GM03348 (cell line): Measurements from ENCODE around the gene SH3RF3.

ENCODE experiments used
- DNase-seq: peaks from one replicate; pipeline ENCODE4 v3.0.0; 2012; ENCODE audit warnings: low spot score

Gene SH3RF3

DNA sequence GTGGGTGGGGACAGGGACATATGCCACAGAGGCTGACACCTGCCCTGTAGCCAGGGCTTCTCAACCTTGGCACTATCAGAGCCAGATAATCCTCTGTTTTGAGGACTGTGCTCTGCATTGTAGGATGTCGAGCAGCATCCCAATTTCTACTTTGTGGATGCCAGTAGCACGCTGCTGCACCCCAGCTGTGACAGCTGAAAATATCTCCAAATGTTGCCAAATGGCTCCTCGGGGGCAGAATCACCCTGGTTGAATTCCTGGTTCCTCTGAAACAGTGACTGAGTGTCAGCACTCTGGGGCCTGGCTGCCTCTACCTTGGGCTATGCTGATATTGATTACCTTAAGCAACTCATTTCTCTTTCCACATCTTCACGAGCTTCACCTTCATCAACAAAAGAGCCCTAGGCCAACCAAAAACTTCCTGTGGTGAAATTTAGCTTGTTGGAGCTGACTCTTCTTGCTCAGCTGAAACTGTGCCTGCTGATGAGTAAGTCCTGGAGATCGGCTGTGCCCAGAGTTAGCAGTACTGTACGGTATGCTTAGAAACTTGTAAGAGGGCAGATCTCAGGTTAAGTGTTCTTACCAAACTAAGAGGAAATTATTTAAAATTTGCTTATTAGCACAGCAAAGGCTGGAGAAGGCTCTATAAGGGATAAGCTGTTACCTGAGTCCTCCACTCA is 346.7 kb downstream of the SH3RF3 start:
- DNase-seq: peak; percentile 75

DNA sequence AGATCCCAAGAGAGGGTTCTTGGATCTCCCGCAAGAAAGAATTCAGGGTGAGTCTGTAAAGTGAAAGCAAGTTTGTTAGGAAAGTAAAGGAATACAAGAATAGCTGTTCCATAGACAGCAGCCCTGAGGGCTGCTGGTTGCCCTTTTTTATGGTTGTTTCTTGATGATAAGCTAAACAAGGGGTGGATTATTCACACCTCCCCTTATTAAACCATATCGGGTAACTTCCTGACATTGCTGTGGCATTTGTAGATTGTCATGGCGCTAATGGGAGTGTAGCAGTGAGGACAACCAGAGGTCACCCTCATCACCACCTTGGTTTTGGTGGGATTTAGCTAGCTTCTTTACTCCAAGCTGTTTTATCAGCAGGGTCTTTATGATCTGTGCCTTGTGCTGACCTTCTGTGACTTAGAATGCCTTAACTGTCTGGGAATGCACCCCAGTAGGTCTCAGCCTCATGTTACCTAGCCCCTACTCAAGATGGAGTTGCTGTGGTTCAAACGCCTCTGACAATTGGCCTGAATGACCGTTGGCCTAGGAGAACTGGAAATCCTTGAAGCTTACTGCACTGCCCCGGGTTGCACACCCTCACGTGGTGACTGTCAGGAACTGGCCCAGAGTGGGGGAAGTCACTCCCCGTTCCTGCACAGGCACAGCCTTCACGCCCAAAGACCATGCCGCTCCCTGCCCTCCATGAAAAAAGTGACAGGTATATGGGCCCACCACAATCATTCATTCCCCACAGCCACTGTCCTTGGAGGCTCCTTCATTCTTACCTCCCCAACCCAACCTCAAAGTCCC is 347.8 kb downstream of the SH3RF3 start:
- no peak for DNase-seq

DNA sequence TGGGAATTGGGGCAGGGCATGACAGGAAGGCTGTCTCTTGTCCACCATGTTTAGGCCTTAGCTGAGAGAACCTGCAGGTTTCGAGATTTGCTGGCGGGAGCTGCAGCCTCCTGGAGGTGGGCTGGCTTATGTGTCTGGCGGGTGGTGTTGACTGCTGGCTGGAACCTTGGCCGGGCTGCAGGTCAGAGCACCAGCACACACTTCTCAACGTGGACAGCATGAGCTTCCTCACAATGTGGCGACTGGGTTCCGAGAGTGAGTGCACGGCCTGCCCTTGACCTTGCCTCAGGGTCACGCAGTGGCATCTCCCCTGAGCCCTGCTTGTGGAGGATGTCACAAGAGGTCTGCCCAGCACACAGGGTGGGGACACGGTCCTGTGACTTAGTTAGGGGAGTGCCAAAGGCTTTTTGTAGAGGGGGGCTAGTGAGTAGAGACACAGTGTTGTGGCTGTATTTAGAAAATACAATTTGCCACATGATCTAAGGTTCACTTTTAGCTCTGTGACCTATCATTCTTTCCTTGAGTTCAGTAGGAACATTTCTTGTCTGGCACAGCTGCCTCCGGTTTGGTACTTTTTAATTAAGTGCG is 350.0 kb downstream of the SH3RF3 start:
- DNase-seq: no peak

DNA sequence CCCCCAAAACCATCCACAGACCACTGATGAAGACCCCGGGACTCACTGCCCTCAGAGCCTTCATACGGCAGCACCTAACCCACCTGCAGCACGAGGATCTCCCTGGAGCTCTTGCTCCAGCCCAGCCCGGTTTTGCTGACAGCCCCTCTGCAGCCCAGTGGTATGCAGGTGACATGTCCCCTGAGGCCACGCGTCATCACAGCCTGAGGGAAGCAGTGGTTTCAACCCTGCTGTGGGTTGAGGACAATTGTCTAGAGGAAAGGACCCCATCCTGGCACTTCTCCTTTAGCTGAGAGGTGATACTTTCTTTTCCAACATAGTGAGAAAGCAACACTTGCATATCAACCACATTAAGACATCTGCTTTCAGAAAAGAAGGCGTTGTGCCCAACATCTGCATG is 350.8 kb downstream of the SH3RF3 start:
- no peak for DNase-seq

DNA sequence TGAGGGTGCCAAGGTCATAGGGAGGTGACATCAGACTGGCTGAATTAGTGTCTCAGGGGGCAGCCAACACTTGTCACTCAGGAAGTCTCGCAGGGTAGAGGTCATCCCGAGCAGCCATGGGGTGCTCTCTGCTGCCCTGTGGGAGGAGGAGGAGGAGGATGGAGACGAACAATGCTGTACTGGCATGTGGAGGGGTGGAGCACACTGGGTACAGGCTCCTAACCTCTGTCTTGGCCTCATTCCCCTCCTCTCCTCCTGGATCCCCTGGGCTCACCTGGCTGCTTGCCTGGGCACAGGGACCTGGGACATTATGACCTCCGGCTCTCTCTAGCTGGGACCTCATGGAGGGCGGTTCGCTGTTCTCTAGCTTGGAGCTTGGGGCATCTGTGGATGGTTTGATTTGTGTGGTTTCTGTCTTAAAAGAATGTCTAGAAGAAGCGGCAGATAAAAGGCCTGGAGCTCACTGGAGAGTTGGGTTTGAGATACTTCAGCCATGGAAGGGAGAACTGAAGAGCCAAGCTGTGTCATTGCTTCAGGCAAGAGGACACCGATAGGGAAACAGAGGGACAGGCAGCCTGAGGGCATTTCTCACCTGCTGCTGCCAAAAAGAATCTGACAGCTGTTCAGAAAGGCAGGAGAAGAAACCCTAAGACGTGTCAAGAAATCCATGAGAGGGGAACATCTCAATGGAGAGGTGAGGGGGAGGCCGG is 351.6 kb downstream of the SH3RF3 start:
- no peak for DNase-seq

DNA sequence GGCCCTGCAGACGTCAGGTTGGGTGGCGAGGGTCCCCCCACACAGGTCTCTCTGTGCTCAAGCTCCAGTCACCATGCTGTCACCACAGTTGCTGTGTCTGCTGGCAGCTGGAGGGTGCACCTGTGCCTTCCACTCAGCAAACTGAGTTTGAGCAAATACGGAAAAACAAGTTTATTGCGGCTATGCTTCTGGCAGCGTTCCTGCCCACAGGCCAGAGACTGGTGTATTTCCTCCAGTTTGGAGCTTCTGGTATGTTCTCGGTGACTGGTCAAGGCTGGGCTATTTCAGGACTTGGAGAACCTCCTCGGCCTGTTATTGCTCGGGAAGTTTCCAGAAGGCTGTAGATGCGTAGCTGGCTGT is 352.2 kb downstream of the SH3RF3 start:
- DNase-seq: no peak

DNA sequence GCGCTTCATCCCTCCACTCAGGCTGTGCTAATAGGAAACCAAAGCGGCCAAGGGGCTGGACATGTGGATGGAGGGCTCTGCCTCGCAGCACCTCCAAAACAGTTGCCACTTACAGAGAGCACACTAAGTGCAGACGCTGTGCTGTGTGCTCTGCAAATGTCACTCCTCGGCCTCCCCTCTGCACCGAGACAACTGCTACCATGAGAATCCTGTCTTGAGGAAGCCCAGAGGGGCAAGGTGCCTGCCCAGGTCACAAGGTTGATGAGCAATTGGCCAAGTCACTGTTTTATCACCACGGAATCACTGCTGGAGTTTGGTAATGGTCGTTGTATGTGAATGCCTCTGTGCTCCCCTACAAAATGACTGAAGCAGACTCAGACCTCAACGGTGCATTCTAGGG is 352.6 kb downstream of the SH3RF3 start:
- DNase-seq: no peak

DNA sequence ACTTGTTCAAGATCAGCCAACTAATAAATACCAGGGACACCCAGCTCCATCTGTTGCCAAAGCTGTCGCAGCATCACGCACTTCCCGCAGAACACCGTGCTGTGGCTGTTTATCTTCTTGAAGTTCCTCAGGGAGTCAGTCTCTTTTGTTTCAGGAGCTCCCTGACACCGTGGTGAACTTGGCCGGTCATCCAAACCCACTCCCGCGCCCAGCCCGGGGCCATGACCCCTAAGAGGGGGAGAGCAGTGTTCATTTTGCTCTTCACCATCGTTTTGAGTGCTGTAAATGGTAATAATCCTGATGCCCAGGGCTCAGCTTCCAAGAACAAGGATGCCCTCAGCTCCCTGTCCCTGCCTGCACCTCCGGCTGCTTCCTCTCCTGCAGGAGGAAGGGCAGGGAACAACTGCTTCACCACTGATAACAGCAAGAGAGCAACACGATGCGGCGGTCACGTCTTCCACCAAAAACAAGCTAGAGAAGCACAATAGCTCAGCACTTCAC is 353.4 kb downstream of the SH3RF3 start:
- DNase-seq: no peak

DNA sequence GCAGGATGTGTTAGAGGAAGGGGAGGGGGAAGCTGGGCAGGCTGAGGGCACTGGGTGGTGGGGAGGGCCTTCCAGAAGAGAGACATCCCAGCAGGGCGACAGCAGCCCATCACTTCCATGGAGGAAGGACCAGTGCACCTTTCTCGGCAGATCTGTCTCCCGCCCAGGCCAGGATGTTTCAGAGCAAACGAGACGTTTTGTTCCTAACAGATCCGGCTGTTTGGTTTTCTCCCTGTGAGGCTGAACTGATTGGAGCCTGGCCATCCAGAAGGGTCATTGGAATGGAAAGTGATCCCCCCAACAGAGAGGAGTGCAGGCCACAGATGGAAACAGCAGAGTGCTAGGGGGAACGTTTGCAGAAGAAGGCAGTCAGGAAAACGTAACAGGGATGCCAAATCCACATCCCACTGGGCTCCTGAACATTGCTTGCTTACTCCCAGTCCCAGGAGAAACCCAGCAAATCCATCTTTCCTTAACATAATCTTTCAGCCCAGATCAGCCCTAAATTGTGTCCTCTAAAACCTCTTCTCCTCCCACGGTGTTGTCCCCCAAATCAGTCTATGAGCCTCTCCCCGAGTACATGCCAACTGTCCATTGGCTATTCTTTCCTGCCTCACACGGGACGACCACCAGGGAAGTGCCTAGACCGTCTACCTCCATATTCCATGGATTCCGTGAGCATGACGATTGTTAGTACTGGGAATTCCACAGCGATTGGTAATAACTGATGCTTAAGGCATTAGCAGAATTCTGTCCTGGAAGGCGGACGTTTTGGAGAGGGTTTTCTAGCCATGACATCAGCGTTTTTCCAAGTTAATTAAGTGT is 357.9 kb downstream of the SH3RF3 start:
- DNase-seq: no peak

DNA sequence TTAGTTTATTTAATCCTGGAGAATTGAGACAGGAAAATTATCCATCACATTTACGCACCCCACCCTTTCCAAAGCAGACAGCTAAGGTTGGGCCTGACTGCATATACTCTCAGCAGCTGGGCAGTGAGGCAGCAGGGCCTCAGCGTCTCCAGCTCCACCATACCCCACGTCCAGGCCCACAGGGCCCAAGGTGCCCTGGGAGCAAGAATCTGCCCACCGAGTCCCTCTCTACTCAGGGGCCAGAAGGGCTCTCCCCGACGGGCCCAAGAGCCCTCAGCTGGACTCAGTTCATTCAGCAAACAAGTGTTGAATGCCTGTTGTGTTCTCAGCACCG is 358.5 kb downstream of the SH3RF3 start:
- DNase-seq: no peak

DNA sequence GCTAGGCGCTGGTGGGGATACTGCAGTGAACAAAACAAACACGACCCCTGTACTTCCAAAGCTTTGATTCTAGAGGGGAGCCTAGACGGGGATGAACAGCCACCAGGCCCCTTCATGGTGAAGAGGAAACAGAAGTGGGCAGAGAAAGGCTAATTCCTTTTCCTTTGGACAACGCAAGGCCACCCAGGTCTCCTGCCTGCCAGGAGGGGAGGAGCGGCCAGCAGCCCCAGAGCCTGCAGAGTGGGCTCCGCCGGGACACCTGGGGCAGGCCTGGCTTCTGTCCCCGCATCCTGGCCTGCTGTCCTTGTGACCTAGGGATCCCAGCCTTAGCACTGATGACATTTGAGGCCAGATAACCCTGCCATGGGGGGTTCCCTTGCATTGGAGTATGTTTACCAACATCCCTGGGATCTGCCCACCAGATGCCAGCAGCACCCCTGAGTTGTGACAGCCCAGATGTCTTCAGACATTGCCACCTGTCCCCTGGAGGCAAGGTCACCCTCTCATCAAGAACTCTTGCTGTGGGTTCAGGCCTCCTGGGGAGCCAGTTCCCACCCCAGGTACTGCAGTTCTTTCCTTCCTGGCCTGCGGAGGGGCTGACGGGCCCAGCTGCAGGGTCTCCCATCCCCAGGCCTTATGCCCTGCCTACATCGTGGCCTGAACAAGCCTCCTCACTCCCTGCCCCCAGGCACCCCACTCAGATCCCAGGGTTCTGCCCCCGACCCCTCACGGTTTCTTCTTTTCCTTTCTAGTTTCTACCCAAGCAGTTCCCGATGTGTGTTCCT is 359.1 kb downstream of the SH3RF3 start:
- DNase-seq: no peak

DNA sequence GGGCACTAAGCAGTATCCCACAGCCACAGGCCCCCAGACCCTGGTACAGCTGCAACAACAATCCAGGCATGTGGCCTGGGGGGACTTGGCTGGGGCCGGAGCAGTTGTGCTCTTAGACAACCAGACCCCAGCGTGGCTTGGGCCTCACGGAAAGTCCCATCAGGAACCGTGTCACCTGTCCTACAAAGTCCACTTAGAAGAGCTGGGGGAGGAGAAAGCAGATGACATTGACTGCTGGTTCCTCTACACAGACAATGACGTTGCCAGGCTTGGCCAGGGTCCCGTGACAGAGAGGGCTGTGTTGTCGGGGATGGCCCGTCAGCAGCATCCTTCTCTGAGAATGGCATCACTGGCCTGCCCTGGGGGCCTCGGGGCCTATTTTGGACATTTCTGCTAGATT is 360.3 kb downstream of the SH3RF3 start:
- DNase-seq: no peak

DNA sequence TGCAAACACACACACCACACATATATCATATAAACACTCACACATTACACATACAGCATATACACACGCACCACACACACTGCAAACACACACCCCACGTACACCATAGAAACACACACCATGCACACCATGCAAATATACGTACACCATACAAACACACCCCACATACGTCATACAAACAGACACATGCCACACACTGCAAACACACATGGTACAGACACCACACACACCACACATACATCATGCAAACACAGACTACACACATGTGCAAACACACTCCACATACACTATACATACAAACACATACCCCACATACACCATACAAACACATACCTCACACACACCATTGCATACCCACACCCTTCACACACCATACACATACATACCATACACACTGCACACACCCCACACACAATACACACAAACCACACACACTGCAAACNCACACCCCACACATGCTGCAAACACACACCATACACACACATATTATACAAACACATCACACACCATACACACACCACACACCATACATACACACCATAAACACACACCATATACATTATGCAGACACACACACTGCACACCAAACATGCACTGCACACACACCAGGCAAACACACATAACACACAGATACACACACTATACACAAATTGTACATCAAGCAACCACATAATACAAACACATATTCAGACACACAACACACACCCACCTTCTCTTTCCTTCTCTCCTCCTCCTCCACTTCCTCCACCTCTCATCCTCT is 364.4 kb downstream of the SH3RF3 start:
- DNase-seq: no peak

DNA sequence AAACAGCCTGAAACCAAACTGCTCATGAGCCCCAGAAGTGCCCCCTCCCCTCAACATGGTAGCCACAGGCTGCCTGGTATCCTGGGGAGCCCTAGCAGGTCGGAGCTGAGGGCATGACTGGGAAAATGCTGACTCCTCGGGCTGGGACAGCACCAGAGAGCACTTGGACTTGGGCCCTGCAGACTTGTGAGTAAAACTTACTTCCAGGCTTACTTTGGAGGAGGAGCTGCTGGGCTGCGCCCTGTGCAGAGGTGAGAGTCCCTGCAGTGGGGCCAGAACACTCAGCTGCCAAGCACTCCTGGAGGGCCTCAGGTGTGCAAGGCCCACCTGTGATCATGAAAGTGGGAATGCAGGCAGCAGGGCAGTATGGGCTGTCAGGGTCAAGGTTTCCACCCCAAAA is 365.3 kb downstream of the SH3RF3 start:
- DNase-seq: no peak

DNA sequence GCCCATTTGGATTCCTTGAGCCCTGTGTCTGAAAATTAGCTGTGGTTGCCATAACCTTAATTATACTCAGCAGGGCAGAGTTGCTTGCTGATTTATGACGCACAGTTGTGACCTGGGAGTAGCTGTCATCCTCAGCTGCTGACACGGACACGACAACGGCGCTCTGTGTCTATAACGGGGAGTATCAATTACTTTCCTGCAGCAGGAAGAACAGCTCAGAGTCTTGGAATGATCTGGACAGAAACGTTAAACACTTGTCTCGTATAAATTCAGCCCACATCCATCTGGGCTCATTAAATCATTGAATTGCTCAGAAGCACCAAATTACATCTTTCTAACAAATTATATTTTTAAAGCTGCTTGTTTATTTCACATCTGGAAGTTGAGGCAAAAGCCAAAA is 368.5 kb downstream of the SH3RF3 start:
- peak; percentile 87 for DNase-seq

DNA sequence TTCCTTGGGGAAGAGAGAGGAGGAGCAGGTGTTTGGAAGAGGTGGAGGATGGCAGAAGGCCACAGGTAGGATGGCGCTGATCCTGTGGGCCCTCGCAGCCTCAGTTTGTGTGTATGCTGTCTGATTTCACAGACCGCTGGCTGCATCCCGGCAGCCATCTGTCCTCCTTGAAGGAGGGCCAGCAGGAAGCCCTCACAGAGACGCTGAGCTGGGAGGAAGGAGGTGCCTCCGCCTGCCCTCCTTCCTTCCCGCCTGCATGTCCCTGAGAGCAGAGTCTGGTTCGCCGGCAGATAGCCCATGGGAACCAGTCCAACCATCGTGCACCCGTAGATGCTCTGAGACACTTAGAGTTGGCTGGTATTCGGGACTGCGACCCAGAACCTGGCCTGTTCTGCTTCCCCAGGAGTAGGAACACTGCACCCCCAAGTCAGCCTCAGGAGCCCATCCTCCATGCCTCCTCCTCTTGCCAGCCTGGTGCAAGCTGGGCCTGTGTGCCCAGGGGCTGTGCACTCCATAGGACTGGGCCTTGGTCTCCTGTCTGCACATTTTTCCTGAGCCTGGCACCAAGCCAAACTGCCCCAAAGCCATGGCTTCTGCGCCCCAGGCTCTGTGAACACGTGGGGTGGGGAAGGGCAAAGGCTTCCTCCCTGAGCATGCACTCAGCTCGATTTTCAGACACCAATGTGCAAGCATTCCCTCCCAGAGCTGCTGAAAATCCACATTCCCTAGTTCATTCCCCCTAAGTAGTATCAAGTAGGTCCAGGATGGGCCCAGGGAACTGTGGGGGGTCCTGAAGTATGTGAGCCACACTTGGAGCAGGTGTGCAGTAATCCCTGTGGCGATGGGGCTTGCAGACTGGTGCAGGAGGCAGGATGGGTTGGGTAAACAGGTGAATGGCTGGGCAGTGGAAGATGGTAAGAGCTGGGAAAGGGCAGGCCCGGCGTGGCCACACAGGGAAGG is 369.2 kb downstream of the SH3RF3 start:
- DNase-seq: peak; percentile 62

DNA sequence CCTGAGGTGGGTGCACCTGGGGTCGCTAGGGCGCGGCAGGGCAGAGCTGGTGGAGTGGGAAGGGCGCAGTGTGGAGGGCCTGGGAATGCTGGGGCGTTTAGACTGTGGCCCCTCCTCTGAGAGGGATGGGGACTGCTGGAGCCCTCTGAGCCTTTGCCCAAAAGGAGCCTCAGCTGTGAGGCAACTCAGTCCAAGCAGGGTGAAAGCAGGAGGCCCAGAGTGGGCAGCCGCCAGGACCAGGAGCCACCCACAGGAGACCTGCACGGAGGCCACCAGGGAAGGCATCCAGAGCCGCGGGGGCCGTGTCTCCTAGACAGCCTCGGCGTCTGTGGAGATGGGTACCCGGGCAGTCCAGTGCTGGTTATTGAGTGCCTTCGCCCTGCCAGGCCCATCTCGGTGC is 369.9 kb downstream of the SH3RF3 start:
- DNase-seq: no peak

DNA sequence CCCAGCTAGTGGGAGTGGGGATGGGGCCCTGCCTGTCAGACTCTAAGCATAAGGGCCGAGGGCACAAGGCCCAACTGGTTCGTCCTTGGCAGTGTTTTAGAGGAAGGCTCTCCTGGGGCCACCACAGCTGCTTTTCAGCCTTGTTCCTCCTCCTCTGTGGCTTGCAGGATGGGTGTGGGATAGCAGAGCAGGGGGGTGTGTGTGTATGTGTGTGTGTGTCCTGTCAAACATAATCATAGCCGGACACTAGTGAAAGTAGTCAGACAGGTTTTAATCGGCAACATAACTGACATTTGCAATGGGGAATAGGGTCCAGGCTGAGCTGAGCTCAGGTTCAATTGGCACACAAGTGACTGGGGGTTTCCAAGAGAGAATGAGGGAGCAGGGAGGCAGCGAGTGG is 370.6 kb downstream of the SH3RF3 start:
- no peak for DNase-seq

DNA sequence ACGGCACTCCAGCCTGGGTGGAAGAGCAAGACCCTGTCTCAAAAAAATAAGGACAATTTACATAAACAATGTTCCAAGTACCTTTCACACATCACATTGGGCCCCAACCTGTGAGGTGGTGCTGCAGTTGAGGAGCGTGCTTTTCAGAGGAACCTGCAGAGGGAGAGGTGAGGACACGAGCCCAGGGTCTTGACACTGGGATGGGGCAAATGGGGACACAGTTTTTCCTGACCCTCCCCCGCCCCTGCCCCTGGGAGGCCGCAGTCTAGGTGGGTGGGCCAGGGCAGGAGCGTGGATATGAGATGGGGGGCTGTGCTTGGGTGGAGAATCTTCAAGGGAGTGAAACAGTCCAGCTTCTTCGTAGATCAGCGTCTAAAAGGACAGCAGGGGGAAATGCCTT is 371.9 kb downstream of the SH3RF3 start:
- DNase-seq: no peak
